ENCODE results near the gene BIVM.
"Not testable (repeated sequence)": the region's sequence is repeated elsewhere in the genome, so short reads cannot be mapped to it uniquely, and the experiment has no call there.

BIVM gene

GRCh38 chr13:102798581-102799425 lies at the start of gene BIVM, which contains the start of gene POGLUT2:
Gene BIVM (plus strand): TSS chr13:102799119. CDS start chr13:102807268, 8,149 bp downstream.
Gene POGLUT2 (minus strand): TSS chr13:102798976. CDS start chr13:102798670, 306 bp downstream.
- peak; percentile 72 to 86 for DNase-seq (ENCODE audit: extremely low read depth in 1 of 2, low read depth in 1 of 2)

GRCh38 chr13:102751886-102752285 lies 47.0 kb upstream of the BIVM start:
- DNase-seq (ENCODE audit: extremely low read depth in 1 of 2, low read depth in 1 of 2), result no peak

GRCh38 chr13:102757006-102757405 lies 41.9 kb upstream of the BIVM start:
- DNase-seq (ENCODE audit: extremely low read depth in 1 of 2, low read depth in 1 of 2), result no peak

GRCh38 chr13:102758842-102759241 lies 40.1 kb upstream of the BIVM start:
- no peak for DNase-seq (ENCODE audit: extremely low read depth in 1 of 2, low read depth in 1 of 2)

- no peak for DNase-seq (ENCODE audit: extremely low read depth in 1 of 2, low read depth in 1 of 2)
These were observed 37.8 kb upstream of the BIVM start for GRCh38 chr13:102761071-102761470.

GRCh38 chr13:102763741-102764140 lies 35.2 kb upstream of the BIVM start:
- DNase-seq (ENCODE audit: extremely low read depth in 1 of 2, low read depth in 1 of 2), result no peak

- DNase-seq (ENCODE audit: extremely low read depth in 1 of 2, low read depth in 1 of 2), result no peak
These were observed 30.0 kb upstream of the BIVM start for GRCh38 chr13:102768909-102769308.

- no peak for DNase-seq (ENCODE audit: extremely low read depth in 1 of 2, low read depth in 1 of 2)
These were observed 29.2 kb upstream of the BIVM start for GRCh38 chr13:102769679-102770078.

- DNase-seq (ENCODE audit: extremely low read depth in 1 of 2, low read depth in 1 of 2), result no peak
These were observed 28.5 kb upstream of the BIVM start for GRCh38 chr13:102770435-102770834.

GRCh38 chr13:102771298-102772041 lies 27.4 kb upstream of the BIVM start:
- DNase-seq (ENCODE audit: extremely low read depth in 1 of 2, low read depth in 1 of 2), result no peak

- DNase-seq (ENCODE audit: extremely low read depth in 1 of 2, low read depth in 1 of 2), result no peak
These were observed 26.9 kb upstream of the BIVM start for GRCh38 chr13:102772042-102772425.

- peak; percentile 71 to 85 for DNase-seq (ENCODE audit: extremely low read depth in 1 of 2, low read depth in 1 of 2)
These were observed 25.3 kb upstream of the BIVM start, which contains the start of gene TEX30 for GRCh38 chr13:102773441-102774213. Gene TEX30 (minus strand): TSS chr13:102773786. CDS start chr13:102770026, 3,760 bp downstream.

GRCh38 chr13:102774214-102774568 lies 24.7 kb upstream of the BIVM start:
- DNase-seq (ENCODE audit: extremely low read depth in 1 of 2, low read depth in 1 of 2), result no peak

GRCh38 chr13:102774591-102775520 lies 24.1 kb upstream of the BIVM start:
- no peak for DNase-seq (ENCODE audit: extremely low read depth in 1 of 2, low read depth in 1 of 2)

GRCh38 chr13:102776271-102776670 lies 22.6 kb upstream of the BIVM start:
- no peak for DNase-seq (ENCODE audit: extremely low read depth in 1 of 2, low read depth in 1 of 2)

GRCh38 chr13:102777736-102778135 lies 21.2 kb upstream of the BIVM start:
- no peak for DNase-seq (ENCODE audit: extremely low read depth in 1 of 2, low read depth in 1 of 2)

- DNase-seq (ENCODE audit: extremely low read depth in 1 of 2, low read depth in 1 of 2), result peak in 1 of 2 donors; percentile 48
These were observed 19.3 kb upstream of the BIVM start for GRCh38 chr13:102779436-102780159.

GRCh38 chr13:102780656-102781055 lies 18.3 kb upstream of the BIVM start:
- DNase-seq (ENCODE audit: extremely low read depth in 1 of 2, low read depth in 1 of 2), result not testable (repeated sequence)

GRCh38 chr13:102781591-102781990 lies 17.3 kb upstream of the BIVM start:
- no peak for DNase-seq (ENCODE audit: extremely low read depth in 1 of 2, low read depth in 1 of 2)
